Endometrium (tissue), 2 donors: Measurements from ENCODE around the gene LTC4S.
"Not testable (repeated sequence)": the region's sequence is repeated elsewhere in the genome, so short reads cannot be mapped to it uniquely, and the experiment has no call there.

ENCODE experiments used
- FAIRE-seq: peaks from 2 replicates; lab custom pipeline; 2012; peaks lifted over from hg19 to GRCh38; lab: Jason Lieb, UNC
- donor health status: control.
- donor health status: control.

Gene LTC4S

GRCh38 chr5:179827680-179828079 lies 33.9 kb downstream of the LTC4S start:
- no peak for FAIRE-seq

- FAIRE-seq = no peak
These were observed 35.1 kb downstream of the LTC4S start for GRCh38 chr5:179828756-179829421.

- no peak for FAIRE-seq
These were observed 36.1 kb downstream of the LTC4S start for GRCh38 chr5:179829732-179830435.

DNA sequence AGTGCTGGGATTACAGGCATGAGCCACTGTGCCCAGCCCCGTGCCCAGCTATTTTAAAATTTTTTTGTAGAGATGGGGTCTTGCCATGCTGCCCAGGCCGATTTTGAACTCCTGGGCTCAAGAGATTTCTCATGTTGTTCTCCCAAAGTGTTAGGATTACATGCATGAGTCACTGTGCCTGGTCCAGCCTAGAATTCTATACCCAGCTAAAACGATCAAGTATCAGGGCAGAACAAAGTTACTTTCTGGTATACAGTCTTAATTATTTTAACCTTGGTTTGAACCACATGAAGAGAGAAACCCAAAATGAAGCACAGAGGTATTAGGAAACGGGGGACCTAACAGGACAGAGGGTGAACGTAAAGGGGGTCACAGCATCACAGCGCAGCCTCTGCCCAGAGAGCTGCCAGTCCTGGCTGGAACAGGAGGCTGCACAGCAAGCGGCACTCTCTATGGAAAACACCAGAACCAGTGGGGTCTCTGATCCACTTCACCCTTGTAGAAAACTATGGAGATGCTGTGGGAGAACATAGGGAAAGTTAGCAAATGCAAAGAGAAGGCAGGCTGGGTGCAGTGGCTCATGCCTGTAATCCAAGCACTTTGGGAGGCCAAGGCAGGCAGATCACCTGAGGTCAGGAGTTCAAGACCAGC lies 37.2 kb downstream of the LTC4S start:
- no peak for FAIRE-seq

- FAIRE-seq = no peak
These were observed 38.4 kb downstream of the LTC4S start for GRCh38 chr5:179832039-179832745.

- no peak for FAIRE-seq
These were observed 39.4 kb downstream of the LTC4S start for GRCh38 chr5:179833056-179833708.

DNA sequence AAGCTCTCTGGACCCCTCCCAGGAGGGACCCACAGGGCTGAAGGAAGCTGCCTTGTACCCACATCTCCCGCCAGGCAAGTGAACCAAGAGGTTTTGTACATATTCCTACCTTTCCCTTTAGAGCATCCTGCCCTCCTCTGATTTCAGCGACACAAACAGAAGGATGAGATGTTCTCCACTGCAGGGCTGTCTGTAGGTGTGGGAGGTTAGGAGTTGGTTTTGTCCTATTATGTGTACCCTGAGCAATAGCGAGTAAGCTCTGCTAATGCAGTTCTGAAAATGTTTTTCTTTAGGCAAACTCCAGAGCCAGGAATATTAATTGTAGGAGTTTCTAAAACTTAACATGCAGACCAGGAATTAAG lies 39.9 kb downstream of the LTC4S start:
- FAIRE-seq = no peak

- FAIRE-seq = no peak
These were observed 40.3 kb downstream of the LTC4S start for GRCh38 chr5:179834120-179834519.

- not testable (repeated sequence) for FAIRE-seq
These were observed 41.1 kb downstream of the LTC4S start for GRCh38 chr5:179834871-179835270.

DNA sequence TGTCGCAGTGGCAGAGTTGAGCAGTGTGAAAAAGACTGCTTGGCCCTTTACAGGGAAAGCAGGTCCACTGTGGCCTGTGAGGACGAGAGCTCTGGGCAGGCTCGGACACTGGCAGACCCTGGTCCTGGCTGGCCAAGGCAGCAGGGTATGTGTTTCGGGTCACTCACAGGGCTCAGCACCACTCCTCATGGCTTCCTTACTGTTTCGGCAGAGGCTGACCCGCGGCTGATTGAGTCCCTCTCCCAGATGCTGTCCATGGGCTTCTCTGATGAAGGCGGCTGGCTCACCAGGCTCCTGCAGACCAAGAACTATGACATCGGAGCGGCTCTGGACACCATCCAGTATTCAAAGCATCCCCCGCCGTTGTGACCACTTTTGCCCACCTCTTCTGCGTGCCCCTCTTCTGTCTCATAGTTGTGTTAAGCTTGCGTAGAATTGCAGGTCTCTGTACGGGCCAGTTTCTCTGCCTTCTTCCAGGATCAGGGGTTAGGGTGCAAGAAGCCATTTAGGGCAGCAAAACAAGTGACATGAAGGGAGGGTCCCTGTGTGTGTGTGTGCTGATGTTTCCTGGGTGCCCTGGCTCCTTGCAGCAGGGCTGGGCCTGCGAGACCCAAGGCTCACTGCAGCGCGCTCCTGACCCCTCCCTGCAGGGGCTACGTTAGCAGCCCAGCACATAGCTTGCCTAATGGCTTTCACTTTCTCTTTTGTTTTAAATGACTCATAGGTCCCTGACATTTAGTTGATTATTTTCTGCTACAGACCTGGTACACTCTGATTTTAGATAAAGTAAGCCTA lies 42.6 kb downstream of the LTC4S start:
- FAIRE-seq = no peak

DNA sequence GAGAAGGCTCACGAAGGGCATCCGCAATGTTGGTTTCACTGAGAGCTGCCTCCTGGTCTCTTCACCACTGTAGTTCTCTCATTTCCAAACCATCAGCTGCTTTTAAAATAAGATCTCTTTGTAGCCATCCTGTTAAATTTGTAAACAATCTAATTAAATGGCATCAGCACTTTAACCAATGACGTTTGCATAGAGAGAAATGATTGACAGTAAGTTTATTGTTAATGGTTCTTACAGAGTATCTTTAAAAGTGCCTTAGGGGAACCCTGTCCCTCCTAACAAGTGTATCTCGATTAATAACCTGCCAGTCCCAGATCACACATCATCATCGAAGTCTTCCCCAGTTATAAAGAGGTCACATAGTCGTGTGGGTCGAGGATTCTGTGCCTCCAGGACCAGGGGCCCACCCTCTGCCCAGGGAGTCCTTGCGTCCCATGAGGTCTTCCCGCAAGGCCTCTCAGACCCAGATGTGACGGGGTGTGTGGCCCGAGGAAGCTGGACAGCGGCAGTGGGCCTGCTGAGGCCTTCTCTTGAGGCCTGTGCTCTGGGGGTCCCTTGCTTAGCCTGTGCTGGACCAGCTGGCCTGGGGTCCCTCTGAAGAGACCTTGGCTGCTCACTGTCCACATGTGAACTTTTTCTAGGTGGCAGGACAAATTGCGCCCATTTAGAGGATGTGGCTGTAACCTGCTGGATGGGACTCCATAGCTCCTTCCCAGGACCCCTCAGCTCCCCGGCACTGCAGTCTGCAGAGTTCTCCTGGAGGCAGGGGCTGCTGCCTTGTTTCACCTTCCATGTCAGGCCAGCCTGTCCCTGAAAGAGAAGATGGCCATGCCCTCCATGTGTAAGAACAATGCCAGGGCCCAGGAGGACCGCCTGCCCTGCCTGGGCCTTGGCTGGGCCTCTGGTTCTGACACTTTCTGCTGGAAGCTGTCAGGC lies 43.6 kb downstream of the LTC4S start:
- FAIRE-seq = no peak

DNA sequence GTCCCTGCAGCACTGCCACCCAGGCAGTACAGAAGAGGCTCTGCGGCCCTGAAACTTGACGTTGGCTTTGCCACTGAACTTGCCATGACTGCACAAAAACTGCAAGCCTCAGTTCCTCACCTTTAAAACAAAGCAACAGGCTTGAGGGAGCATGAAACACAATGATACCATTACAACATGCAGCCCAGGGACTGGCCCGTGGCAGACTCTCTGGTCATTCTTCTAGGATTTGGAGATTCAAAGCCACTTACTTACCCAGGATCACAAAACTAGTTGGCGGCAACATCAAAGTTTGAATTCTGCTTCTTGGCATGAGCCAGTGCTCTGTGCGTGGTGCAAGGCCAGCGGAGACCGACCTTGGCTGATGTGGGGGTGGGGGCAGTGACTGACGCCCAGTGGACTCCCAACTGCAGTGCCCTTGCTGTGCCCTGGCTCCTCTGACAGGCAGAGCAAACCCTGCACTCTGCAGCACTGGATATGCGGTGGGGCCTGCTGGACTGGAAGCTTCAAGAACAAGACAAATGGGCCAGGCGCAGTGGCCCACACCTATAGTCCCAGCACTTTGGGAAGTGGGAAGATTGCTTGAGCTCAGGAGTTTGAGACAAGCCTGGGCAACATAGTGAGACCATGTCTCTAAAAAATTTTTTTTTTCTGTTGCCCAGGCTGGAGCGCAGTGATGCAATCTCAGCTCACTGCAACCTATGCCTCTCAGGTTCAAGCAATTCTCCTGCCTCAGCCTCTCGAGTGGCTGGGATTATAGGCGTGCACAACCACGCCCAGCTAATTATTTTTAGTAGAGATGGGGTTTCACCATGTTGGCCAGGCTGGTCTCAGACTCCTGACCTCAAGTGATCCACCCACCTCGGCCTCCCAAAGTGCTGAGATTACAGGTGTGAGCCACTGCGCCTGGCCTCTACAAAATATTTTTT lies 45.8 kb downstream of the LTC4S start:
- no peak for FAIRE-seq

DNA sequence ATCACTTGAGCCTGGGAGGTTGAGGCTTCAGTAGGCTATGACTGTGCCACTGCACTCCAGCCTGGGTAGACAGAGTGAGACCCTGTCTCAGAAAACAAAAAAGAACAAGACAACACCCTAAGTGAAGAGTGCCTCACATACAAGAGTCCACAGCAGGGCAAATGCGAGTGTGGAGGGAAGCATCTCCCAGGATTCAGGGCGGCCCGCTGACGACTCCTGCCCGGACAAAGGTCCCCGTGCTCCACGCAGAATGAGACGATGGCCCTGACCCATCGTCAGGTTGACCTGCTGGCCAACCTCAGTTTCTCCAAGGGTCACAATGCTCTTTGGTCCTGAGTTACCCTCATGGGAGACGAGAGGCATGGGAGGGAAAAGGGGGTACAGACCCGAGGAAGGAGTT lies 46.5 kb downstream of the LTC4S start:
- no peak for FAIRE-seq

DNA sequence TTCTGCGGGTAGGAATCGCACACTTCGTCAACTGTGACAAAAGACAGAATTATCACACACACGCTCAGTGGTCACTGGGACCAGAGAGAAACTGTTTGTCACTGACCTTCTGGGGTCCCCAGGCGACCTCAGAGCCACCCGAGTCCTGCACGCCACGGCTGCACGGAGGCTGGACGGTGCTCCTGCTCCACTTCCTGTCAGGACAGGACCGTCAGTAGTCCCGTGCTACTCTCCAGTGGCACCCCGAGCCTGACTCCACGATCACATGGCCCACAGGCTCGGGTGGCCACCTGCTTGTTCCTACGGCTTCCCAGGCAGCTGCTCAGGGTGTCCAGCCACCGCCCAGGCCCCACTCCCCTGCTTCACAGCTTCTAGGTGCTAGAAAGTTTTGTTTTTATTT lies 47.0 kb downstream of the LTC4S start:
- no peak for FAIRE-seq

- FAIRE-seq = no peak
These were observed 47.8 kb downstream of the LTC4S start for GRCh38 chr5:179841621-179842020.
